Bronchial epithelial cell (primary cell): ENCODE data around the gene MBP. TPM values are rescaled to one million over a fixed set of nuclear protein-coding genes. Genes with fewer than 3 reads are reported as not detected.

ENCODE experiments used
- DNase-seq: peaks from one replicate; pipeline ENCODE4 v3.0.0-alpha.2; 2010; ENCODE audit warnings: low read depth
- FAIRE-seq: peaks from 2 replicates; lab custom pipeline; 2011; peaks lifted over from hg19 to GRCh38; lab: Jason Lieb, UNC
- H3K27me3 ChIP-seq: 2 replicates; pipeline ENCODE4 v1.5.1; 2011; ENCODE audit warnings: low read length; ENCODE audit not compliant: control insufficient read depth, insufficient read depth
- H3K36me3 ChIP-seq: 2 replicates; pipeline ENCODE4 v1.5.1; 2011; ENCODE audit warnings: low read length; ENCODE audit not compliant: control insufficient read depth, insufficient read depth
- H3K4me3 ChIP-seq: 2 replicates; pipeline ENCODE4 v1.5.1; 2011; ENCODE audit warnings: mild to moderate bottlenecking, low read depth, low read length, control low read depth
- CTCF ChIP-seq: IDR thresholded peaks from 2 replicates; pipeline ENCODE4 v1.5.1; 2011; ENCODE audit warnings: mild to moderate bottlenecking, moderate library complexity, low read length, control low read depth, inconsistent platforms; ENCODE audit not compliant: insufficient read depth, severe bottlenecking
- total RNA-seq: library from RNA; depleted of rRNA; stranded (reverse); fragments of >200 nt; gene quantifications from 2 replicates; pipeline ENCODE4 v1.2.1, GENCODE V29; 2014

Gene MBP
- total RNA-seq, 1 donor from 2014 or later: 26.6 TPM

- no peak for FAIRE-seq
- no peak for DNase-seq
- Histone ChIP-seq H3K36me3 (no peaks in the 10 kb centered on the region), H3K27me3 (no peaks in the 10 kb centered on the region), H3K4me3 (no peak overlapping the region)
- no peak for TF ChIP-seq CTCF
Observed at GRCh38 chr18:76984193-76985155, 148.1 kb downstream of the MBP start.

GRCh38 chr18:76983613-76984051 lies 149.0 kb downstream of the MBP start:
- no peaks in the 10 kb centered on the region for H3K27me3 ChIP-seq
- peak; percentile 47 for FAIRE-seq

GRCh38 chr18:76982841-76983583 lies 149.6 kb downstream of the MBP start:
- TF ChIP-seq CTCF: peak; percentile 91
- no peak overlapping the region for H3K4me3 ChIP-seq
- H3K36me3 ChIP-seq: no peaks in the 10 kb centered on the region
- DNase-seq: peak; percentile 92
- peak; percentile 98 for FAIRE-seq
- no peaks in the 10 kb centered on the region for H3K27me3 ChIP-seq

More at GRCh38 chr18:76983613-76984051, 149.0 kb downstream of the MBP start:
- Histone ChIP-seq H3K36me3 (no peaks in the 10 kb centered on the region), H3K4me3 (no peak overlapping the region)
- no peak for DNase-seq
- no peak for TF ChIP-seq CTCF

GRCh38 chr18:76982038-76982437 lies 150.5 kb downstream of the MBP start:
- DNase-seq (no peak), FAIRE-seq (no peak)
- H3K4me3 ChIP-seq: no peak overlapping the region
- TF ChIP-seq CTCF: no peak
- no peaks in the 10 kb centered on the region for H3K27me3 ChIP-seq
- no peaks in the 10 kb centered on the region for H3K36me3 ChIP-seq

- H3K36me3 ChIP-seq: no peaks in the 10 kb centered on the region
- H3K27me3 ChIP-seq: no peaks in the 10 kb centered on the region
- no peak for FAIRE-seq
- H3K4me3 ChIP-seq: no peak overlapping the region
- no peak for DNase-seq
- TF ChIP-seq CTCF: no peak
Observed at GRCh38 chr18:76981396-76981968, 151.1 kb downstream of the MBP start.
